ENCODE data around the gene TMEM74B.

The TMEM74B gene

GRCh38 chr20:1177680-1178079 is 7.1 kb downstream of the TMEM74B start:
- TF ChIP-seq ZFX (IDR thresholded peaks at IDR 0.05; ENCODE audit: borderline replicate concordance): no peak
- TF ChIP-seq, protein P1, sequence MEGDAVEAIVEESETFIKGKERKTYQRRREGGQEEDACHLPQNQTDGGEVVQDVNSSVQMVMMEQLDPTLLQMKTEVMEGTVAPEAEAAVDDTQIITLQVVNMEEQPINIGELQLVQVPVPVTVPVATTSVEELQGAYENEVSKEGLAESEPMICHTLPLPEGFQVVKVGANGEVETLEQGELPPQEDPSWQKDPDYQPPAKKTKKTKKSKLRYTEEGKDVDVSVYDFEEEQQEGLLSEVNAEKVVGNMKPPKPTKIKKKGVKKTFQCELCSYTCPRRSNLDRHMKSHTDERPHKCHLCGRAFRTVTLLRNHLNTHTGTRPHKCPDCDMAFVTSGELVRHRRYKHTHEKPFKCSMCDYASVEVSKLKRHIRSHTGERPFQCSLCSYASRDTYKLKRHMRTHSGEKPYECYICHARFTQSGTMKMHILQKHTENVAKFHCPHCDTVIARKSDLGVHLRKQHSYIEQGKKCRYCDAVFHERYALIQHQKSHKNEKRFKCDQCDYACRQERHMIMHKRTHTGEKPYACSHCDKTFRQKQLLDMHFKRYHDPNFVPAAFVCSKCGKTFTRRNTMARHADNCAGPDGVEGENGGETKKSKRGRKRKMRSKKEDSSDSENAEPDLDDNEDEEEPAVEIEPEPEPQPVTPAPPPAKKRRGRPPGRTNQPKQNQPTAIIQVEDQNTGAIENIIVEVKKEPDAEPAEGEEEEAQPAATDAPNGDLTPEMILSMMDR (IDR thresholded peaks at IDR 0.05): peak; percentile 44
- H3K27ac ChIP-seq: no peak overlapping the region

- H3K27ac ChIP-seq: no peak overlapping the region
- no peak for TF ChIP-seq ZFX (IDR thresholded peaks at IDR 0.05; ENCODE audit: borderline replicate concordance)
- TF ChIP-seq, protein P1 (IDR thresholded peaks at IDR 0.05): no peak
Observed at GRCh38 chr20:1174787-1175186, 10.0 kb downstream of the TMEM74B start.

DNA sequence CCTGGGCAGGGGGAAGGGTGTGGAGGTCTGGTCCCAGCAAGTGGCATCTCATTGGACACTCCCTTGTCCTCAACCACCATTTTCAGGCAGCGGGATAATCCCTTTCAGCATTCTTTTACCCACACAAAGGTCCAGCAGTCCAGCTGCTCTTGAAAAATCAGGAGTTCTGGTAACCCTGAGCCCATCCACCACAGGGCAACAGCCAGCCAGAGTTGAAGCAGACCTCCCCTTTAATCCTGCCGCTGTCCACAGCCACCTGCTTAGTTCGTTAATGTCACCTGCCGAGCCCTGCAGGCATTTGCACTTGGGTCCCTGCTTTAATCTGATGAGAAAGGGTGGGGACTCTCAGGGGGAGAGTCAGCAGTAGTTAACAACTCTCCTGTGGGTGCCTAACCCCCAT is 11.1 kb downstream of the TMEM74B start:
- TF ChIP-seq, protein P1 (IDR thresholded peaks at IDR 0.05): no peak
- TF ChIP-seq ZFX (IDR thresholded peaks at IDR 0.05; ENCODE audit: borderline replicate concordance): no peak
- H3K27ac ChIP-seq: no peak overlapping the region

DNA sequence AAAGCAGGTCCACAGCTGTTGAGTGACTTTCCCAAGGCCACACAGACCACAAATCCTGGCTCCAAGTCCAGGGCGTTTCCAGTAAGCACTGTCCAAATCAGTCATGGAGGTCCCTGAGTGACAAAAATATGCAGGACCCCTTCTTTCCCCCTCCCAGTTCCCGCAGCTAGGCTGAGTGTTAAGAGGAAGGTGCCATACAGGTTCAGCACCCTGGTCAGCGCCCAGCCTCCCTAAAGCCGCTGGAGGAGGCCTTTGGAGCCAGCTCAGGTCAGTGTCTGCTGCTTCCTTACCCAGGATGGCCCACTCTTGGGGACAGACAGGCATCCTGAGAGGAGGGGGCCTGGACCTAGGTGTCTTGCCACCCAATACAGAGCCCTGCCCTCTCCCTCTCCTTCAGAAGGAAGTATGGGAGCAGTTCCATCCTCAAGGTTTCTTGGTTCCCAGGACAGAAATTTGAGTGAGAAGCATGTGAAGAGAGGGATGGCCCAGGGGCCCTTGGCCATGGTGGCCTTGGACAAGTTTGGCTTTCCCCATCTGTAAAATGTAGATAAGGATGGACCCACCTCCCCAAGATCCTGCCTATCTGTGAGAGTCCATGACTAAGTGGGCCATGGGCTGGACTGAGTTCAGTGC is 13.2 kb downstream of the TMEM74B start:
- no peak for TF ChIP-seq ZFX (IDR thresholded peaks at IDR 0.05; ENCODE audit: borderline replicate concordance)
- TF ChIP-seq, protein P1 (IDR thresholded peaks at IDR 0.05): no peak
- H3K27ac ChIP-seq: no peak overlapping the region

GRCh38 chr20:1169224-1169623 is 15.6 kb downstream of the TMEM74B start:
- H3K27ac ChIP-seq: no peak overlapping the region
- TF ChIP-seq, protein P1 (IDR thresholded peaks at IDR 0.05): no peak
- TF ChIP-seq ZFX (IDR thresholded peaks at IDR 0.05; ENCODE audit: borderline replicate concordance): no peak

DNA sequence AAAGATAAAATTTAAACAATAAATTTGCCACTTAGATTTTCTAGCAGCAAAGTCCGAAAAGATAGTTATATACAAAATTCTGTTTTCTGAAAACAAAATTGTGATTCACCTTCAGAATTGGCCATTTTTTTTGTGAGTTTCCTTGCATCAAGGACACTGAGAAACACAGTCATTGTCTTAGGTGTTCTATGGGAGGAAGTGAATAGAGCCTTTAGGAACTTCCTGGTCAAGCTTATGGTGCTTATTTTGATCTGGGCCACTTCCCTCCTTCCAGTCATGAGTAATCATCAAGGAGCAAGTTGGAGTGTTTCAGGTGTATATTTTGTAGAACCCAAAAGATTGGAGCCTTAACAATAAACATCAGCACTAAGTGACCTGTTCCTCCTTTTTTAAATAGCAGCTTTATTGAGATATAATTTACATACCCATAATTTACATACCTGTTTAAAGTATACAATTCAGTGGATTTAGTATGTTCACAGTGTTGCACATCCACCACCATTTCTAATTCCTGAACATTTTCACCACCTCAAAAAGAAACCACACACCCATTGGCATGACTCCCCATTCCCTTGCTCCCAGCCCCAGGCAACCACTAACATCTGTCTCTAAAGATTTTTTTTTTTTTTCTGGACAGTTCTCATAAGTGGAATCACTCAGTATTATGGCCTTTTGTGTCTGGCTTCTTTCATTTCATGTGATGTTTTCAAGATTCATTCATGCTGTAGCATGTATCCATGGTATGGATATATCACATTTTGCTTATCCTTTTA is 17.6 kb downstream of the TMEM74B start:
- H3K27ac ChIP-seq: no peak overlapping the region
- TF ChIP-seq, protein P1 (IDR thresholded peaks at IDR 0.05): no peak
- no peak for TF ChIP-seq ZFX (IDR thresholded peaks at IDR 0.05; ENCODE audit: borderline replicate concordance)

- H3K27ac ChIP-seq: no peak overlapping the region
- TF ChIP-seq ZFX (IDR thresholded peaks at IDR 0.05; ENCODE audit: borderline replicate concordance): no peak
- TF ChIP-seq, protein P1 (IDR thresholded peaks at IDR 0.05): no peak
Observed at GRCh38 chr20:1165941-1166340, 18.8 kb downstream of the TMEM74B start.
